COR-L47 (cell line): ENCODE results near the gene CCDC149.

ENCODE experiments used
- DNase-seq: peaks from one replicate; lab custom pipeline; 2025; lab: John Stamatoyannopoulos, UW

CCDC149 gene

GRCh38 chr4:24912252-24913118 lies at the start of gene CCDC149:
Gene CCDC149 (minus strand): TSS chr4:24913042. CDS start chr4:24912864, 178 bp downstream.
- peak; percentile 92 for DNase-seq

- no peak for DNase-seq
Observed at GRCh38 chr4:24957886-24958285, 45.0 kb upstream of the CCDC149 start.

- no peak for DNase-seq
Observed at GRCh38 chr4:24956763-24957162, 43.9 kb upstream of the CCDC149 start.

GRCh38 chr4:24956091-24956490 lies 43.2 kb upstream of the CCDC149 start:
- no peak for DNase-seq

- no peak for DNase-seq
Observed at GRCh38 chr4:24952667-24953066, 39.8 kb upstream of the CCDC149 start.

- DNase-seq: no peak
Observed at GRCh38 chr4:24949970-24950369, 37.1 kb upstream of the CCDC149 start.

- DNase-seq: no peak
Observed at GRCh38 chr4:24937917-24938281, 25.1 kb upstream of the CCDC149 start.

- DNase-seq: no peak
Observed at GRCh38 chr4:24937176-24937916, 24.5 kb upstream of the CCDC149 start.

GRCh38 chr4:24935856-24936255 lies 23.0 kb upstream of the CCDC149 start:
- DNase-seq: no peak

GRCh38 chr4:24934311-24934710 lies 21.5 kb upstream of the CCDC149 start:
- no peak for DNase-seq

- DNase-seq: no peak
Observed at GRCh38 chr4:24933684-24934275, 20.9 kb upstream of the CCDC149 start.

- DNase-seq: no peak
Observed at GRCh38 chr4:24932515-24933225, 19.8 kb upstream of the CCDC149 start.

- DNase-seq: no peak
Observed at GRCh38 chr4:24930151-24930550, 17.3 kb upstream of the CCDC149 start.

GRCh38 chr4:24928708-24929107 lies 15.9 kb upstream of the CCDC149 start:
- DNase-seq: no peak

GRCh38 chr4:24927049-24927448 lies 14.2 kb upstream of the CCDC149 start:
- DNase-seq: no peak

- no peak for DNase-seq
Observed at GRCh38 chr4:24924309-24924781, 11.5 kb upstream of the CCDC149 start.

- DNase-seq: no peak
Observed at GRCh38 chr4:24923550-24923949, 10.7 kb upstream of the CCDC149 start.

GRCh38 chr4:24923002-24923401 lies 10.2 kb upstream of the CCDC149 start:
- DNase-seq: no peak

- DNase-seq: no peak
Observed at GRCh38 chr4:24922416-24922815, 9.6 kb upstream of the CCDC149 start.

- DNase-seq: no peak
Observed at GRCh38 chr4:24921491-24921890, 8.6 kb upstream of the CCDC149 start.

- DNase-seq: no peak
Observed at GRCh38 chr4:24920008-24920407, 7.2 kb upstream of the CCDC149 start.
